Thyroid gland (tissue), 4 donors: ENCODE results near the gene DAND5.

Experiments used
- CTCF ChIP-seq, 6 experiments: fragments of 200-600 bp in 3 of 6; fragments of 450-650 bp in 3 of 6; sonication (generic) in 3 of 6; IDR thresholded peaks; one replicate each; pipeline ENCODE4 v1.5.1; 2016 to 2019; ENCODE audit warnings: antibody characterized with exemption in 6 of 6, mild to moderate bottlenecking in 2 of 6, inconsistent platforms in 1 of 6, moderate library complexity in 1 of 6
- POLR2A ChIP-seq, 2 donors: fragments of 450-650 bp; IDR thresholded peaks; one replicate each; pipeline ENCODE4 v1.6.1; 2017; ENCODE audit warnings: antibody characterized with exemption in 2 of 2, mild to moderate bottlenecking in 2 of 2, moderate library complexity in 1 of 2

DNA sequence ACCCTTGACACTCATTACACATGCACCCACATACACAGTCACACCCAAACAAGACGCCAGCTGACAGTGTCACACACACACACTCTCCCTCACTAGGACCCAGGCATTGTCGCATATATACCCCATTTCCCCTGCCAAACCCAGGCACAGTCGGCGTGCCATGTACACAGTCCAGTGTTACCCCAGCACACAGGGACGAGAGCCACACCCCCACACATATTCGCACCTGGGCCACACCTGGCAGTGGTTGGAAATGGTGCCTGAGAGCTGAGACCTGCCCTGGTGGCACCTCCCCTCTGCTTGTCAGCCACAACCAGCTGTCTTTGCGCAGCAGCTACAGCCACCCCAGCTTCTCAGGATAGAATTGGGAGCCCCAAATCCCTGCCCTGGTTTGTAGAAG, 34.9 kb downstream of the DAND5 start:
- no peak for TF ChIP-seq CTCF (IDR thresholded peaks at IDR 0.05)
- TF ChIP-seq POLR2A (IDR thresholded peaks at IDR 0.05) = no peak
